ENCODE data around the gene ADAMTS8. TPM values are rescaled to one million over a fixed set of nuclear protein-coding genes. Genes with fewer than 3 reads are reported as not detected.

ADAMTS8 gene
- total RNA-seq, 2 experiments from 2014 or later: not detected

DNA sequence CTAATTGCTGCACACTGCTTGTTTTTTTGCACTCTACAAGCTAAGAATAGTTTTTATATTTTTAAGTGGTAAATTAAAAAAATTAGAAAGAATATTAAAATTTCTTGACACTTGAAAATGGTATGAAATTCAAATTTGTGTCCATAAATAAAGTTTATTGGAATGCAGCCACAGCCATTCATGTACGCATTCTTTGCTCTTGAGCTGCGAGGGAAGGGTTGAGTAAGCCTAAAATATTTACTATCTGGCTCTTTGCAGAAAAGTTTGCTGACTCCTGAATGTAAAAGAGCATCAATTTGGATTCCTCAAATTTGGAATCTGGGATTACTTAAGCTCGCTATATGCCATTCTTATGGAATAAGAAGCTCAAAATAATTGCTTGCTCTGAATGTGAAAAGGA, 3.4 kb upstream of the ADAMTS8 start:
- no peaks in the 10 kb centered on the region for H3K36me3 Mint-ChIP-seq (ENCODE audit: low read depth)
- ATAC-seq (no peak), DNase-seq (no peak)
- ChIA-PET POLR2A (interaction anchor here (2.6 kb wide), 1 partner anchor 430 kb away, joined by 10 read pairs; no protein-coding TSS in a partner anchor), CTCF (interaction anchor here (0.6 to 12.0 kb wide), 10 partner anchors 8 to 485 kb away, joined by 3 to 252 read pairs (median 6); partner anchors contain the start of gene SNX19)
- no peak overlapping the region for H3K27ac Mint-ChIP-seq
- peaks cover 24% of the 10 kb centered on the region for H3K4me1 Mint-ChIP-seq (ENCODE audit: low read depth)
- no peak overlapping the region for H3K4me3 Mint-ChIP-seq
- no peaks in the 10 kb centered on the region for H3K9me3 Mint-ChIP-seq (ENCODE audit: insufficient read depth)
- peaks cover 38% of the 10 kb centered on the region for H3K27me3 Mint-ChIP-seq (ENCODE audit: low read depth)

DNA sequence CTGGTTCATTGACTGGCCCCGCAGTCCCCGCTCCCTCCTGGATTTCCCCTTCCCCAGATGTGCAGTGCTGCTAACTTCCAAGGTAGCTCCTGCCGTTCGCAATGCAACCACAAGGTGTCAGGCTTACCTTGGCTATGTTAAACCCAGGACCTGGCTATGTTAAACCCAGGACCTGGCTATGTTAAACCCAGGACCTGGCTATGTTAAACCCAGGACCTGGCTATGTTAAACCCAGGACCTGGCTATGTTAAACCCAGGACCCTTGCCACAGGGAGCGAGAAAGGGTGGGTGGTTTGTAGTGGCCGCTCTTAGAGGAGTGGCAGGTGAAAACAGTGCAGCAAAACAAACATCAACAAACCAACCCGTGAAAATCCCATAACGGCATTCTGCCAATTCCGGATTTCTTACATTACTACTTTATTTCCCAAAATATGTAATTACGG, 2.9 kb upstream of the ADAMTS8 start:
- Mint-ChIP-seq H3K27ac (no peak overlapping the region), H3K27me3 (ENCODE audit: low read depth) (peaks cover 43% of the 10 kb centered on the region), H3K36me3 (ENCODE audit: low read depth) (no peaks in the 10 kb centered on the region), H3K9me3 (ENCODE audit: insufficient read depth) (no peaks in the 10 kb centered on the region), H3K4me3 (no peak overlapping the region), H3K4me1 (ENCODE audit: low read depth) (peaks cover 20% of the 10 kb centered on the region)
- CTCF ChIA-PET: interaction anchor here (0.6 to 12.0 kb wide), 15 partner anchors 9 to 485 kb away, joined by 3 to 252 read pairs (median 4); partner anchors contain the start of gene SNX19
- POLR2A ChIA-PET: interaction anchor here (2.6 kb wide), 1 partner anchor 430 kb away, joined by 10 read pairs; no protein-coding TSS in a partner anchor
- DNase-seq (peak; percentile 77), ATAC-seq (no peak)

DNA sequence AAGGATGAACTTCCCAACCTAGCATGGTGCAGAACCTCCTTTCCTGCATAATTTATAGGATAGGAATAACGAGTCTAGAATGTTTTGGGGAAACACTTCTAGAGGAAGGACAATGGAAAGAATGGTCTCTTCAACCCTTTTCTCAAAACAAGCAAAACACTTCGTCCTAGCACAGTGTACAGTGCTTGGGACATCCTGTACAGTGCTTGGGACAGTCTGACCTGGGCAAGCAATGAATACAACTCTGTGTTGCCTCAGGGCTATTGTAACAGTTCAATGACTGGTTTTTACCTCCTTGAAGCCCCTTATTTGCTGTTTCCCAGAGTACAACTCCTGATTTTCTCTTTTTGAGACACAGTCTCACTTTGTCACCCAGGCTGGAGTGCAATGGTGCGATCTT, 1.6 kb upstream of the ADAMTS8 start:
- Mint-ChIP-seq H3K27ac (no peak overlapping the region), H3K27me3 (ENCODE audit: low read depth) (peaks cover 50% of the 10 kb centered on the region), H3K9me3 (ENCODE audit: insufficient read depth) (no peaks in the 10 kb centered on the region), H3K4me1 (ENCODE audit: low read depth) (peaks cover 12% of the 10 kb centered on the region), H3K4me3 (no peak overlapping the region), H3K36me3 (ENCODE audit: low read depth) (no peaks in the 10 kb centered on the region)
- ChIA-PET POLR2A (interaction anchor here (2.6 kb wide), 1 partner anchor 432 kb away, joined by 10 read pairs; no protein-coding TSS in a partner anchor), CTCF (interaction anchor here (1.9 to 12.0 kb wide), 6 partner anchors 11 to 486 kb away, joined by 6 to 252 read pairs (median 12); partner anchors contain the start of gene SNX19)
- DNase-seq (no peak), ATAC-seq (no peak)

DNA sequence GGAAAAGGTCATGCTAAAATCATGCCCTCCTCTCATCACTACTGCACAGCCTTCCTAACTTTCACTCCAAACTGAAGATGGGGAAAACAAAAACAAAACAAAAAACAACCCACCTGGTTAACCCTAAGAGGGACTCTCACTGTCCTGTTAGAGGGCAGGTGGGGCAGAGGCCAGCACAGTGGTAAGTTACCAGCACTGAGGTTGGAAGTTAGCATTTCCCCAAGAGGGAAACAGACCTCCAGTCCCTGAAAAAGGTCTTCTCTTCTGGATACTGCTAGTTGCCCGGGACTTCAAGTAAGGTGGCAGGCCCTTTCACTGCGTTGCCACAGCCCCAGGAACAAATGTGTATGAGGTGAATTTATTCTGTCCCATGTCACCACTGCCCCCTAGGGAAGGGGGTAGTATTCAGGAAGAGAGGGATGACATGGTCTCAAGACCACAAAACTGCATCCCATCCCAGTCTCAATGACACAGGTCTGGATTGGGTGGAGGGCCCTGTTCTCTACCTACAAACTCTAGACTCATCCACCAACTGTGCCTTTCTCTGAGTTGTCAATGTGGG, 792 bp upstream of the ADAMTS8 start:
- H3K27ac Mint-ChIP-seq: no peak overlapping the region
- ChIA-PET CTCF (interaction anchor here (1.9 to 12.0 kb wide), 4 partner anchors 10 to 432 kb away, joined by 6 to 252 read pairs (median 20); no protein-coding TSS in a partner anchor), POLR2A (no interaction called here)
- H3K36me3 Mint-ChIP-seq (ENCODE audit: low read depth): no peaks in the 10 kb centered on the region
- ATAC-seq (no peak), DNase-seq (no peak)
- H3K9me3 Mint-ChIP-seq (ENCODE audit: insufficient read depth): no peaks in the 10 kb centered on the region
- peaks cover 52% of the 10 kb centered on the region for H3K27me3 Mint-ChIP-seq (ENCODE audit: low read depth)
- H3K4me1 Mint-ChIP-seq (ENCODE audit: low read depth): peaks cover 12% of the 10 kb centered on the region
- H3K4me3 Mint-ChIP-seq: no peak overlapping the region

DNA sequence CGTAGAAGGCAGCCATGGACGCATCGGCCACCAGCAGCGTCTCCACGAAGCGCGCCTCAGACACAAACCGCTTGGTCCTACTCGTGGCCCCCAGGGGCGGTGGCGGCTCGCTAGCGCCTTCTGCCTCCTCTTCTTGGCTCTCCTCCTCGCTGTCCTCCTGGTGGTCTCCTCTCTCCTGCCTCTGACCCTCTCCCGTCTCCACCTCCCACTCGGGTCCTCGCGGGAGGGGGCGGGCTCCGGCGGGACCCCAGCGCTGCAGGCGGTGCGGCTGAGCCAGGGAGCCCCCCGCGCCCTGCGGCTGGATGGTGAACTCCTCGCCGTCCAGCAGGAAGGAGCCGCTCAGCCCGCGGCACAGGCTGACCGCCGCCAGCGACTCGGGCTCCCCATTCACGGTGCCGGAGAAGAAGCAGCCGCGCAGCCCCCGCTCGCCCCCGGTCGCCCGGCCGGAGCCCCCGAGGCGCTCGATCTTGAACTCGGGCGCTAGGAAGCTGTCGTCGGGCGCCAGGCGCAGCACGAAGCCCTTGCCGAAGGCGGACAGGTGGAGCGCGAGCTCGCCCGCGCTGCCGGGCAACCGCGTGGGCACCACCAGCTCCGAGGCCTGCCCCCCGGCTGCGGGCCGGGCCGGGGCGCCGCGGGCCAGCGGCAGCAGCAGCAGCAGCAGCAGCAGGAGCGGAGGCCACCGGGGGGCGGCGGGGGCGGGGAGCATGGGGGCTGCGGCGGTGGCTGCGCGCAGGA, 661 bp downstream of the ADAMTS8 start:
- H3K27ac Mint-ChIP-seq: no peak overlapping the region
- CTCF ChIA-PET: interaction anchor here (3.5 kb wide), 1 partner anchor 435 kb away, joined by 21 read pairs; no protein-coding TSS in a partner anchor
- POLR2A ChIA-PET: no interaction called here
- no peaks in the 10 kb centered on the region for H3K9me3 Mint-ChIP-seq (ENCODE audit: insufficient read depth)
- H3K27me3 Mint-ChIP-seq (ENCODE audit: low read depth): peaks cover 49% of the 10 kb centered on the region
- H3K4me1 Mint-ChIP-seq (ENCODE audit: low read depth): peaks cover 12% of the 10 kb centered on the region
- ATAC-seq: peak; percentile 35
- H3K36me3 Mint-ChIP-seq (ENCODE audit: low read depth): no peaks in the 10 kb centered on the region
- no peak overlapping the region for H3K4me3 Mint-ChIP-seq
- no peak for DNase-seq

DNA sequence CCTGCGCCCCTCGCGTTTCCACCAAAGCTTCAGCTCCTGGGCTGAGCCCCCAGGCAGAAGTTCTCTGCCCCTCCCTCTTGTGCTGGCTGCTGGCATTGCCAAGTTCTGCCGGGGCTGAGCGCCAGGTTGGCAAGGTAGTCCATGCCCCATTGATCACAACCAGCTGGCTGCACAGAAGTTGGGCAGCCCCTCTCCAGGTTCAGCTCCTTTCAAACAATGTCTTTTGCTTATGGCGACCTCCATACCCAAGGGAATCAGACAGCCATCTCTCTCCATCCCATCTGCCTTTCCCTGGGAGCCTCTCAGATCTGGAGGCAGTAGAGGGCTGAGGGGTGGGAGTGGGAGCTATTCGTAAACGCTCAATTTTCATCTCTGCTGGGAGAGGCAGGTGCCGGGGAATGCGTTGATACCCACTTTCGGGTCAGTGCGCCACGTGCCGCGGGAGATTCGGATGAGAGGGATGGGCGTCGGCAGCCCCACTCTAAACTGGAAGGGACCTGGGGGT, 1.5 kb downstream of the ADAMTS8 start:
- no peaks in the 10 kb centered on the region for H3K9me3 Mint-ChIP-seq (ENCODE audit: insufficient read depth)
- POLR2A ChIA-PET: no interaction called here
- H3K4me1 Mint-ChIP-seq (ENCODE audit: low read depth): peaks cover 12% of the 10 kb centered on the region
- CTCF ChIA-PET: interaction anchor here (2.2 to 3.5 kb wide), 2 partner anchors 214 to 436 kb away, joined by 12 to 21 read pairs; no protein-coding TSS in a partner anchor
- no peak overlapping the region for H3K4me3 Mint-ChIP-seq
- no peak overlapping the region for H3K27ac Mint-ChIP-seq
- H3K36me3 Mint-ChIP-seq (ENCODE audit: low read depth): no peaks in the 10 kb centered on the region
- ATAC-seq (no peak), DNase-seq (no peak)
- H3K27me3 Mint-ChIP-seq (ENCODE audit: low read depth): peaks cover 46% of the 10 kb centered on the region

DNA sequence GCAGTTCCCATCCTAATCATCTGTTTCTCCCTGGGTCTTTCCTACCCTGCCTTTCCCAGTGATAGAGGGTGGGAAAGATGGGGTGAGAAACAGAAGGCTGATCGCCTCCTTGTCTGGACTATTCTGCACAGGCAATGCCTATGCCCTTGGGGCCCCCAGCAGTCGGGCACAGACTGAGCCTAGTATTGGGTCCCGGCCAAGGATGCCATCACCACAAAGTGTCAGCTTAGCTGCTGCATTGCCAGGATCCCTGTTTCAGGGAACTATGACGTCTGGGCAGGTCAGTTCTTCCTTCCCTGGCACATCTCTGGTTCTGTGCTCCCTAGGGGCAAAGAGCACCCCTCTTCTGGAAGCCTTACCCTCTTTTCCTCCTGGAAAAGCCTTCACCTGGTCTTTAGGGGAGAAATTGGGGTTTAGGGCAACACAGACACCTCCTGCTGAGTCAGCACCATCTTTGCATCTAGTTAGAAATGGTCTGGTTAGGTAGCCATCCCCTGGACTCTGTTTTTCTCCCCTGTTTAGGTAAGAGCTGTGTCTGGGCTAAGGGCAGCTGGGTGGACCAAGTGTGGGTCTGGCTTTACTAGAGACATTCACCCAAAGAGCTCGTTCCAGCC, 2.1 kb downstream of the ADAMTS8 start:
- POLR2A ChIA-PET: no interaction called here
- no peaks in the 10 kb centered on the region for H3K36me3 Mint-ChIP-seq (ENCODE audit: low read depth)
- DNase-seq: no peak
- H3K9me3 Mint-ChIP-seq (ENCODE audit: insufficient read depth): no peaks in the 10 kb centered on the region
- H3K27me3 Mint-ChIP-seq (ENCODE audit: low read depth): peaks cover 45% of the 10 kb centered on the region
- H3K4me3 Mint-ChIP-seq: no peak overlapping the region
- H3K27ac Mint-ChIP-seq: no peak overlapping the region
- CTCF ChIA-PET: interaction anchor here (1.3 to 3.5 kb wide), 3 partner anchors 8 to 436 kb away, joined by 5 to 21 read pairs (median 12); no protein-coding TSS in a partner anchor
- no peak for ATAC-seq
- peaks cover 12% of the 10 kb centered on the region for H3K4me1 Mint-ChIP-seq (ENCODE audit: low read depth)

DNA sequence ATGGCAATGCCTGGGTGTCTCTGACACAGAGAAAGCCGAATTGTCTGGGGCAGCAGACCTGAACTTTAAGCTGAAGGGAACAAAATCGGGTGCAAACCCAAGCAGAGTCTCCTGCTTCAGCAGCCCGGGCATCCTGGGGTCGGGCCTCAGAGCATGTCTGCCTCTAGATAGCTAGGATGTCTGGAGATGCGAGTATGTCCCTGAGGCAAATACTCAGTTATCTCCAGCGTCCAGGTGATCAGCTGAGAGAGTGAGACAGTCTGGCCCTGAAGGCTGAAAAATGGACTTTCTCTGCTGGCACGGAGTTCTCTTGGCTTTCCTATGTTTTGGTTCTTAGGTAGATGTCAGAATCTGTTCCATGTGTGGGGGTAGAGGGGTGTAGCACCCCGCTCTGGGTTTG, 3.3 kb downstream of the ADAMTS8 start:
- H3K9me3 Mint-ChIP-seq (ENCODE audit: insufficient read depth): no peaks in the 10 kb centered on the region
- H3K27ac Mint-ChIP-seq: no peak overlapping the region
- DNase-seq: no peak
- no peaks in the 10 kb centered on the region for H3K36me3 Mint-ChIP-seq (ENCODE audit: low read depth)
- ChIA-PET POLR2A (no interaction called here), CTCF (interaction anchor here (1.3 to 3.5 kb wide), 3 partner anchors 10 to 438 kb away, joined by 5 to 21 read pairs (median 12); no protein-coding TSS in a partner anchor)
- peaks cover 12% of the 10 kb centered on the region for H3K4me1 Mint-ChIP-seq (ENCODE audit: low read depth)
- no peak for ATAC-seq
- H3K27me3 Mint-ChIP-seq (ENCODE audit: low read depth): peaks cover 41% of the 10 kb centered on the region
- no peak overlapping the region for H3K4me3 Mint-ChIP-seq

DNA sequence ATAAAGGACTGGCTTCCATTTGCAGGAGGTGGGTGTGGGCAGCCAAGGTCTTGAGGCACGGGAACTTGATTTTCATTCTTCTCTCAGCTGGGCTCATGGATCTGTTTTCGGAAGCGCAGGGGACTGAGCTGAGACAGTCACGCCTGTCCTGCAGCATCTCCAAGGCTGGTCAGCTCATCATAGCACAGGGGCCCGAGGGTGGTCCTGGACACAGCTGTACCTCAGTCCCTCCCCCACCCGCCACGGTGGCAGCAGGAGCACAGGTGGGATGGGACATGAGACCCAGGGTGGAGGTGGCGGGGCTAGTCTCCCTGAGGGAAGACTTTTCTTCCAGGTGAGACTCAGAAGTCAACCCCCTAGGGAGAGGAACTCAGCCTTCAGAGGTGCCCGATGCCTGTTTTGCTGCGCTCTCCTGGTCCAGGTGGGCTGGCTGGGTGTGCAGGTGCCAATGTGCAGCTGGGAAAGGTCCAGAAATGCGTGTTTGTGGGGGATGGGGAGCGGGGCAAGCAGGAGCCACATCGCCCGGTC, 3.7 kb downstream of the ADAMTS8 start:
- H3K27ac Mint-ChIP-seq: no peak overlapping the region

DNA sequence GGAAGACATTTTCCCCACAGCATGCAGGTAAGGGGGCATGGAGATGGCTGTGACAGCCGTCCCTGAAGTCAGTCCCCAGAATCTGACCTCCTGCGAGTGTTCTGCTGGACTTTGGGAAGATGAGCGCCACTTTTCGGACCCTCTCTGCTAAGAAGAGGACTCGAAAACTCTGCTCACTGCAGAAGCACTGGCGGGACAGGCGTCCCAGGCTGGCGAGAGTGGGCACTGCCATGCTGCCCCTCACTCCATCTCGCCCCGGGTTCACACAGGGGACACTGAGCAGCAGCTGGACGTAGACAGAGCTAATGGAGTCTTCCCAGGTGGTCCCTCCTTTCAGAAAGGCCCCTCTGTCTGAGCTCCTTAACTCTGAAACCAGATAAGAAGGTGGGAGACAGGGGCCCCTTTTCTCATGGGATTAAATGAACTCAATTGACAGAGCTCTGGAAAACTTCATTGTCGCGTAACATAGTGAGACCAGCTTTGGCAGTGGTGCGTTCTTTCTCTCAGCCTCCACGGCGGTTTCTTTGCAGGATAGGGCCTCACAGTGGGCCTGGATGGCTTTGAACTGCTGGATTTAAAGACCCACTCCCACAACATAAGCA, 4.8 kb downstream of the ADAMTS8 start:
- Mint-ChIP-seq H3K4me1 (ENCODE audit: low read depth) (peaks cover 7% of the 10 kb centered on the region), H3K27ac (no peak overlapping the region), H3K27me3 (ENCODE audit: low read depth) (peaks cover 26% of the 10 kb centered on the region), H3K4me3 (no peak overlapping the region), H3K36me3 (ENCODE audit: low read depth) (no peaks in the 10 kb centered on the region), H3K9me3 (ENCODE audit: insufficient read depth) (no peaks in the 10 kb centered on the region)
- DNase-seq (no peak), ATAC-seq (no peak)
- ChIA-PET POLR2A (no interaction called here), CTCF (interaction anchor here (1.3 kb wide), 1 partner anchor 438 kb away, joined by 5 read pairs; no protein-coding TSS in a partner anchor)

More for the DNA sequence above, 3.7 kb downstream of the ADAMTS8 start:
- Mint-ChIP-seq H3K9me3 (ENCODE audit: insufficient read depth) (no peaks in the 10 kb centered on the region), H3K36me3 (ENCODE audit: low read depth) (no peaks in the 10 kb centered on the region), H3K4me3 (no peak overlapping the region), H3K4me1 (ENCODE audit: low read depth) (peaks cover 12% of the 10 kb centered on the region), H3K27me3 (ENCODE audit: low read depth) (peaks cover 36% of the 10 kb centered on the region)
- DNase-seq (no peak), ATAC-seq (no peak)
- POLR2A ChIA-PET: no interaction called here
- CTCF ChIA-PET: interaction anchor here (1.3 to 3.5 kb wide), 2 partner anchors 437 to 438 kb away, joined by 5 to 21 read pairs; no protein-coding TSS in a partner anchor

Measured in activated CD8-positive, alpha-beta T cell treated with anti-CD3 and anti-CD28 coated beads, Interleukin-2, amount 10 ng/mL, durations not matched to agents 7 days and 5 days (primary cell).